Measurements from ENCODE around the gene PDE9A. TPM values are rescaled to one million over a fixed set of nuclear protein-coding genes. Genes with fewer than 3 reads are reported as not detected.

The PDE9A gene
- total and polyA plus RNA-seq, 2 donors (not counting 3 experiments of a cell fraction or from before 2014, with no cell fraction given), result 0.28 to 2.2 TPM

DNA sequence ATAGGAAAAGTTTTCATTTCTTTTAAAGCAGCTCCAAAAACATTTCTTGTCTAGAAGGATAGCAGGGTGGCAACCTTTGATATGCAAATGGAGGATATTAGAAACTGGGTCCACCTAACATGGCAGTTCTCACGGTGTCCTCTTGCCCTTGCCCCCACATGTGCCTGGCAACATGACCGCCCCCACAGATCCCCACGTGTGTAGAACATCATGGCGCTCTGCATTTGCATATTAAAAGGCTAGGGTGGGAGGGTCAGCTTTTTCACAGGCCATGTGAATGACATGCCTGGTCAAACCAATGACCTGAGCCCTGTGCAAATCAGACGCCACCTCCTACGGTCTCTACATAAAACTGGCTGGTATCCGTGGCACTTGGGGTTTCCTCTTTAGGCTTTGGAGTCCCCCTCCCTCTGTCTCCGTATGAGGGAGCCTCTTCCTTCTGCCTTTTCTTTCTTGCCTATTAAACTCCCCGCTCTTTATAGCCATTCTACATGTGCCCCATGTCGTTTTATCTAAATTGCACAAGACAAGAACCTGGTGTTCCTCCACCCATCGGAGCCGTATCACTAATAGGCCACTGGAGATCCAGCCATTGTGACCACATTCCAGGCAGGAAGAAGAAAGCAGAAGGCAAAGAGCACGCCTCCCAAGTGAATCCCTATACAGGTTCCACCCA lies 154.7 kb downstream of the PDE9A start:
- Histone ChIP-seq H2AFZ (ENCODE audit: low read depth, low read length) (no peak overlapping the region), H3K9ac (replicated peaks; ENCODE audit: extremely low read depth, insufficient read depth, low read length) (no peak overlapping the region), H3K27me3 (ENCODE audit: control insufficient read depth in 2 of 2, insufficient read depth in 2 of 2, low read length in 2 of 2) (peaks cover 3 to 4% of the 10 kb centered on the region in 2 experiments), H3K4me1 (ENCODE audit: control insufficient read depth, extremely low read depth, insufficient read depth, low read length) (no peaks in the 10 kb centered on the region), H4K20me1 (replicated peaks; ENCODE audit: control insufficient read depth, extremely low read depth, insufficient read depth, low read length) (no peaks in the 10 kb centered on the region), H3K9me1 (replicated peaks; ENCODE audit: control insufficient read depth, extremely low read depth, insufficient read depth, low read length) (no peaks in the 10 kb centered on the region), H3K79me2 (ENCODE audit: control insufficient read depth, insufficient read depth, low read length) (no peaks in the 10 kb centered on the region), H3K9me3 (replicated peaks; ENCODE audit: control insufficient read depth, insufficient read depth, low read length) (no peaks in the 10 kb centered on the region), H3K4me3 (replicated peaks in 1 of 3; ENCODE audit: insufficient read depth in 1 of 3, low read depth in 1 of 3, low read length in 3 of 3) (no peak overlapping the region), H3K36me3 (ENCODE audit: control insufficient read depth in 2 of 2, extremely low read depth in 1 of 2, insufficient read depth in 2 of 2, low read length in 2 of 2) (no peaks in the 10 kb centered on the region), H3K27ac (ENCODE audit: insufficient read depth, low read depth, low read length) (no peak overlapping the region), H3K4me2 (ENCODE audit: insufficient read depth, low read length) (no peak overlapping the region)
- intact Hi-C loops (cut with micrococcal nuclease), result no loop called here
- no peak for FAIRE-seq
- CTCF ChIA-PET, result no interaction called here
- no TSS peak for BruUV-seq (replicated peaks)
- TF ChIP-seq, protein P1, sequence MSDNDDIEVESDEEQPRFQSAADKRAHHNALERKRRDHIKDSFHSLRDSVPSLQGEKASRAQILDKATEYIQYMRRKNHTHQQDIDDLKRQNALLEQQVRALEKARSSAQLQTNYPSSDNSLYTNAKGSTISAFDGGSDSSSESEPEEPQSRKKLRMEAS (IDR thresholded peaks at IDR 0.05; ENCODE audit: insufficient read depth, insufficient read length), result no peak
- no peak for TF ChIP-seq CTCF (IDR thresholded peaks at IDR 0.05; ENCODE audit: extremely low read depth in 1 of 2, insufficient read depth in 1 of 2, low read depth in 1 of 2, low read length in 2 of 2)
- POLR2A ChIA-PET, result no interaction called here
- dilution Hi-C loops (cut with MboI; ENCODE audit: extremely low pct_ligation_motif_present, low sequenced_read_pairs), result no loop called here
- DNase-seq (ENCODE audit: low read depth, low spot score), result no peak

- no peak overlapping the region for H2AFZ ChIP-seq (ENCODE audit: low read depth, low read length)
- H4K20me1 ChIP-seq (replicated peaks; ENCODE audit: control insufficient read depth, extremely low read depth, insufficient read depth, low read length), result no peaks in the 10 kb centered on the region
- FAIRE-seq, result no peak
- no peak for TF ChIP-seq CTCF (IDR thresholded peaks at IDR 0.05; ENCODE audit: extremely low read depth in 1 of 2, insufficient read depth in 1 of 2, low read depth in 1 of 2, low read length in 2 of 2)
- no peak for TF ChIP-seq FOS (IDR thresholded peaks at IDR 0.05; ENCODE audit: borderline replicate concordance, insufficient read depth, low read length)
- TF ChIP-seq POLR2A (IDR thresholded peaks at IDR 0.05; ENCODE audit: low read depth, low read length), result no peak
- no peak for TF ChIP-seq POLR2AphosphoS5 (IDR thresholded peaks at IDR 0.05; ENCODE audit: insufficient read depth, low read depth, low read length)
- TF ChIP-seq, protein P1 (IDR thresholded peaks at IDR 0.05; ENCODE audit: insufficient read depth, insufficient read length), result no peak
- no peak for TF ChIP-seq GATA2 (IDR thresholded peaks at IDR 0.05; ENCODE audit: insufficient read depth, insufficient read length, low read depth, low read length)
- TF ChIP-seq JUN (IDR thresholded peaks at IDR 0.05; ENCODE audit: borderline replicate concordance, insufficient read depth, insufficient read length, low read depth), result no peak
- TF ChIP-seq MYC (IDR thresholded peaks at IDR 0.05; ENCODE audit: low read depth, low read length), result no peak
- BruUV-seq (replicated peaks), result no TSS peak
- peaks cover 3 to 4% of the 10 kb centered on the region in 2 experiments for H3K27me3 ChIP-seq (ENCODE audit: control insufficient read depth in 2 of 2, insufficient read depth in 2 of 2, low read length in 2 of 2)
- no peak overlapping the region for H3K4me3 ChIP-seq (replicated peaks in 1 of 3; ENCODE audit: insufficient read depth in 1 of 3, low read depth in 1 of 3, low read length in 3 of 3)
- dilution Hi-C loops (cut with MboI; ENCODE audit: extremely low pct_ligation_motif_present, low sequenced_read_pairs), result no loop called here
- CTCF ChIA-PET, result no interaction called here
- no peak overlapping the region for H3K4me2 ChIP-seq (ENCODE audit: insufficient read depth, low read length)
- H3K27ac ChIP-seq (ENCODE audit: insufficient read depth, low read depth, low read length), result no peak overlapping the region
- POLR2A ChIA-PET, result no interaction called here
- no peaks in the 10 kb centered on the region for H3K4me1 ChIP-seq (ENCODE audit: control insufficient read depth, extremely low read depth, insufficient read depth, low read length)
- H3K9me1 ChIP-seq (replicated peaks; ENCODE audit: control insufficient read depth, extremely low read depth, insufficient read depth, low read length), result no peaks in the 10 kb centered on the region
- no peak overlapping the region for H3K9ac ChIP-seq (replicated peaks; ENCODE audit: extremely low read depth, insufficient read depth, low read length)
- H3K79me2 ChIP-seq (ENCODE audit: control insufficient read depth, insufficient read depth, low read length), result no peaks in the 10 kb centered on the region
- no peaks in the 10 kb centered on the region for H3K9me3 ChIP-seq (replicated peaks; ENCODE audit: control insufficient read depth, insufficient read depth, low read length)
- intact Hi-C loops (cut with micrococcal nuclease), result no loop called here
- DNase-seq (ENCODE audit: low read depth, low spot score), result no peak
- no peaks in the 10 kb centered on the region for H3K36me3 ChIP-seq (ENCODE audit: control insufficient read depth in 2 of 2, extremely low read depth in 1 of 2, insufficient read depth in 2 of 2, low read length in 2 of 2)
Observed at GRCh38 chr21:42809171-42809570, 155.8 kb downstream of the PDE9A start.
